ENCODE data around the gene NLRP8.
"Not testable (repeated sequence)": the region's sequence is repeated elsewhere in the genome, so short reads cannot be mapped to it uniquely, and the experiment has no call there.

The NLRP8 gene

GRCh38 chr19:55947532-55947931, at the start of gene NLRP8:
Gene NLRP8 (plus strand): TSS chr19:55947832.
- no peak for DNase-seq (ENCODE audit: low read depth in 3 of 3)

- no peak for DNase-seq (ENCODE audit: low read depth in 3 of 3)
Measured at GRCh38 chr19:55898911-55899310, 48.7 kb upstream of the NLRP8 start.

GRCh38 chr19:55901369-55902079, 46.1 kb upstream of the NLRP8 start:
- no peak for DNase-seq (ENCODE audit: low read depth in 3 of 3)

GRCh38 chr19:55902080-55902751, 45.4 kb upstream of the NLRP8 start:
- no peak for DNase-seq (ENCODE audit: low read depth in 3 of 3)

GRCh38 chr19:55907286-55907685, 40.3 kb upstream of the NLRP8 start:
- no peak for DNase-seq (ENCODE audit: low read depth in 3 of 3)

DNA sequence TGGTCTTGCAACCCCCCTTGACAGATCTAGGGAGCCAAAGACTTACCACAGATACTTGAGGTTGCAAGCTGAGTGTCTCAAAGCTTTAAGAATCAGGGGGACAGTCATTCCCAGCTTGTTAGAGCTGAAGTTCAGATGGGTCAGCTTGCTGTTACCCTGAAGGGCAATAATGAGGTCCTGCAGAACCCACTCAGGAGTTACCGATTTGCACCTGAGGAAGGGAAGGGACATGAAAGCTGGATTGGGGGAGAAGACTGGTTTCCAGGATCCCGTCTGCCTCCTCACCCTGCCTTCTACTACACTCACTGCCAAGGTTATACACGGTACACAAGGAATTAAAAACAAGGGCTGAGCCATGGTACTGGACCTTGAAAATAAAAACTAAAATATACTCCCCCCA, 39.9 kb upstream of the NLRP8 start:
- no peak for DNase-seq (ENCODE audit: low read depth in 3 of 3)

DNA sequence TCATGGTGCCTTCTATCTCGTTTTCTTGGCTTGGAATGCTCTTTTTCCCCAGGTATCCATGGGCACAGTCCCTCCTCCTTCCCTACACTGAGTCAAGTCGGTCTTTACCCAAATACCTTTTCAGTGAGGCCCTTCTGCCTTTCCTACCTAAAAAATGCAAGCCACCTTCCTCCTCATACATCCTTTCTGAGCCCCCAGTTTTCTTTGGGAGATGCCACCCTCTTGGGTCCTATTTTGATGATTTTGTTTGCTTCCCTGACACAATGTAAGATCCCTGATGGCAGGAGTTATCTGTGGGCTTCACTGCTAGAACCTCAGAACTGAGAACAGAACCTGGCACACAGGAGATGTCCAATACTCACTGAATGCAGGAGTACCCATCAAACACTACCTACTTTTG, 37.8 kb upstream of the NLRP8 start:
- DNase-seq (ENCODE audit: low read depth in 3 of 3) = no peak

DNA sequence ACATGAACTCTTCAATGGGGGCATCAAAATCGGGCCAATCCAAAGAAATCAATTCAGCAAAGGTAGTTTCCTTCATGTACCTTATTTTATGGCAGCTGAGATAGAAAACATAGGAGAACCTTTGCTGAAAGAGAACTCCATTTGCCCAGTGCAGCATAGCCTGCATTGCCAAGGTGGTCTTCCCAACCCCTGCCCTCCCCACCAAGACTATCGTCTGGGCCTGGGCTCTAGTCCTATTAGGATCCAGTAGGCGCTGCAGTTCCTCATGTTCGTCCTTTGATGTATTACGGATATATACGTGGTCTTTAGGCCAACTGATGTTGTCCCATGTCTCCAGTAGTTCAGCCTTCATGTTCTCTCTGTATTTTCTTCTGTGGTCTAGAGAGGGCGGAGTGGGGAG, 34.7 kb upstream of the NLRP8 start:
- no peak for DNase-seq (ENCODE audit: low read depth in 3 of 3)

- no peak for DNase-seq (ENCODE audit: low read depth in 3 of 3)
Measured at GRCh38 chr19:55913643-55914268, 33.9 kb upstream of the NLRP8 start.

DNA sequence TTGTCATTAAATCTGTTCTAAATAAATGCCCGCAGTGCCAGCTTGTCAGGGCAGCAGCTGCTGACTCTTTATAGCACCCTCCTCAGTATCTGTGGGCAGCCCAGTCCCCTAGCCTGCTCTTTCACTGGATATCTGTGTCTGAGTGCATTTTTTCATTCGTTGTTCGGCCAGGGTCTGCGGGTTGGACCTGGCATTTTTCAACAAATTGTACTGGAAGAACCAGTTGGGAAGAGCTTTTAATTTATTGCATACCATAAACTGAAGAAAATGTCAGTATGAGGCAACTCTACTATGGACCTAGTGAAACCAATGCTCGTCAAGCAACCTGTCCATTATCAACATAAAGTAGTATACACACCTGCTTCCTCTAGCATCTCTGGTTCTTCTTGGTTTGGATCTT, 24.1 kb upstream of the NLRP8 start:
- DNase-seq (ENCODE audit: low read depth in 3 of 3) = no peak

- no peak for DNase-seq (ENCODE audit: low read depth in 3 of 3)
Measured at GRCh38 chr19:55927991-55928390, 19.6 kb upstream of the NLRP8 start.

- not testable (repeated sequence) for DNase-seq (ENCODE audit: low read depth in 3 of 3)
Measured at GRCh38 chr19:55929258-55929657, 18.4 kb upstream of the NLRP8 start.

GRCh38 chr19:55930996-55931515, 16.6 kb upstream of the NLRP8 start:
- no peak for DNase-seq (ENCODE audit: low read depth in 3 of 3)

DNA sequence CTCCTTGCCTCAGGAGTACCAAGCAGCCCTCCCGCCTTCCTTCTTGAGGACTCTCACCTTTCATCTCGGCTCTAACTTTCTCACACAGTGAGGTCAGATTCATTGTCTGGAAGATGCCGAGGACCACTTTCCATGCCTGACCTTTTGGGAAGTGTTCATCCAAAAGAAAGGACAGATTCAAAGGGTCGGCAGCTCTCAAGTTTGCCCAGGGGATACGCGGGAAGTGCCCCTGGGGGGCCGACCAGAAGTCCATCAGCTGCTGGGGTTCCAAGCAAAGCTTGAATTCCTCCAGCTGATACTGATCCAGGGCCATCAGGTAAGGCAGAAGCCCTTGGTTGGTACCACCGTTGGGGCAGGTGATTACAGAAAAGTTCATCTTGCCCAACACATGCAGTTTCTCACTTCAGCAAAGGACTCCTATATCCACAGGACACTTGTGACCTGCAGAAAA, 15.7 kb upstream of the NLRP8 start, which contains the start of gene NLRP13:
TSS of gene NLRP13 (minus strand) at position 401 of the 451 bp plus-strand sequence. CDS start at position 376, 25 bp downstream.
- no peak for DNase-seq (ENCODE audit: low read depth in 3 of 3)

GRCh38 chr19:55935206-55935605, 12.4 kb upstream of the NLRP8 start:
- no peak for DNase-seq (ENCODE audit: low read depth in 3 of 3)

- no peak for DNase-seq (ENCODE audit: low read depth in 3 of 3)
Measured at GRCh38 chr19:55939206-55939605, 8.4 kb upstream of the NLRP8 start.

DNA sequence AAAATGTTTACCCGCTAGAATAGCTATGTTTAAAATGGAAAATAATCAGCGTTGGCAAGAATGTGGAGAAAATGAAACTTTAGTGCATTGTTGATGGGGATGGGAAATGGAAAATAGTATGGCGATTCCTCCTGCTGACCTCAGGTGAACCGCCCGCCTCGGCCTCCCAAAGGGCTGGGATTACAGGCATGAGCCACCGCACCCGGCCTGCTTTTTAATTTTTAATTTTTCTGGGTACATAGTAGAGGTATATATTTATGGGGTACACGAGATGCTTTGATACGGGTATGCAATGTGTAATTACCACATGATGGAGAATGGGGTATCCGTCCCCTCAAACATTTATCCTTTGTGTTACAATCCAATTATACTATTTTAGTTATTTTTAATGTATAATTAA, 7.3 kb upstream of the NLRP8 start:
- no peak for DNase-seq (ENCODE audit: low read depth in 3 of 3)

DNA sequence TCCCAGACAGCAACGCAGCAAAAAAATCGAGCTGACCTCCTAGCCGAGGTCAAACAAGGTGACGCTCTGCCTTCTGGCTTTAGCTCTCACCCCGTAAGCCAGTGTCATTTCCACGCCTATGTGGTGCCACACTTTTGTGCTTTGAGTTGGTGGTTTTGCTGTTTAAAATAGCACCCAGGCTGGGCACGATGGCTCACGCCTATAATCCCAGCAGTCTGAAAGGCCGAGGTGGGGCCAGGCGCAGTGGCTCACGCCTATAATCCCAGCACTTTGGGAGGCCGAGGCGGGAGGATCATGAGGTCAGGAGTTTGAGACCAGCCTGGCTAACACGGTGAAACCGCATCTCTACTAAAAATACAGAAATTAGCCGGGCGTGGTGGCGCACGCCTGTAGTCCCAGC, 2.9 kb downstream of the NLRP8 start:
- DNase-seq (ENCODE audit: low read depth in 3 of 3) = not testable (repeated sequence)

GRCh38 chr19:55956431-55956830, 8.8 kb downstream of the NLRP8 start:
- DNase-seq (ENCODE audit: low read depth in 3 of 3) = no peak

GRCh38 chr19:55958356-55958755, 10.7 kb downstream of the NLRP8 start:
- no peak for DNase-seq (ENCODE audit: low read depth in 3 of 3)

- DNase-seq (ENCODE audit: low read depth in 3 of 3) = no peak
Measured at GRCh38 chr19:55959996-55960675, 12.5 kb downstream of the NLRP8 start.

DNA sequence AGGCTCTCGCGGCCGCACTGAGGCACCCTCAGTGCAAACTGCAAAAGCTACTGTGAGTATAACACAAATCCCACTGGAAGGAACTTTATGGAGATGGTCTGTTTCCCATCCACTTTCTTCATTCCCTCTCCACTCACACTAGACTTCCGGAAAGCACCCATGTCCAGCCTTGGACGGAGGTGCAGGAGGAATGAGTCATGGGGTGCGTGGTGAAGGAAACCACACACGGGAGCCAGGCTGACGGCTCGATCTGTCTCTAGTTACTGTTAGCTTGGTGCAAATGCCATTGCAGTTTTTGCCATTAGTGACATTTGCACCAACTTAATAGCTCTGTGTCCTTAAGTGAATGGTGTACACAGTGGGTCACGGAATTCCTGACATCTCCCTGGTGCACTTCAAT, 14.6 kb downstream of the NLRP8 start:
- no peak for DNase-seq (ENCODE audit: low read depth in 3 of 3)

Measured in stimulated activated CD4-positive, alpha-beta T cell treated with anti-CD3 and anti-CD28 coated beads, TNF-alpha, amount 100 ng/mL, for 4 hours (primary cell).